HL-60 (cell line): Measurements from ENCODE around the gene IL1RN.

Source experiments
- DNase-seq, 2 experiments: peaks; one replicate each; pipeline ENCODE4 v3.0.0-alpha.2; 2010 to 2020; ENCODE audit warnings: low read depth in 1 of 2, low spot score in 1 of 2
- H3K27ac ChIP-seq: fragments of 250-450 bp; sonication (Bioruptor Pico); replicated peaks from 2 replicates; pipeline ENCODE4 v1.5.1; 2020; ENCODE audit warnings: mild to moderate bottlenecking, moderate library complexity
- H3K27me3 ChIP-seq: fragments of 250-450 bp; sonication (Bioruptor Pico); 2 replicates; pipeline ENCODE4 v1.5.1; 2021; ENCODE audit warnings: mild to moderate bottlenecking, moderate library complexity; ENCODE audit not compliant: insufficient read depth, poor library complexity, severe bottlenecking
- H3K4me3 ChIP-seq: replicated peaks from 2 replicates; pipeline ENCODE4 v1.5.1; 2011; ENCODE audit warnings: mild to moderate bottlenecking, control low read depth, low read length; ENCODE audit not compliant: insufficient read depth
- GABPA ChIP-seq: IDR thresholded peaks from 2 replicates; pipeline ENCODE4 v1.6.1; 2012; ENCODE audit warnings: low read depth
- POLR2AphosphoS5 ChIP-seq: IDR thresholded peaks from 2 replicates; pipeline ENCODE4 v1.6.1; 2012; ENCODE audit warnings: low read depth
- SPI1 ChIP-seq: IDR thresholded peaks from 2 replicates; pipeline ENCODE4 v1.6.1; 2012; ENCODE audit warnings: low read depth, mild to moderate bottlenecking, borderline replicate concordance
- TF ChIP-seq, protein P1 (sequence below): IDR thresholded peaks from 2 replicates; pipeline ENCODE4 v1.6.1; 2012; ENCODE audit warnings: low read depth; ENCODE audit not compliant: insufficient replicate concordance
- TF ChIP-seq, protein P2 (sequence below): IDR thresholded peaks from one replicate; pipeline ENCODE4 v1.5.1; 2011; ENCODE audit warnings: low read length, control low read depth, inconsistent platforms; ENCODE audit not compliant: insufficient read depth

The IL1RN gene

DNA sequence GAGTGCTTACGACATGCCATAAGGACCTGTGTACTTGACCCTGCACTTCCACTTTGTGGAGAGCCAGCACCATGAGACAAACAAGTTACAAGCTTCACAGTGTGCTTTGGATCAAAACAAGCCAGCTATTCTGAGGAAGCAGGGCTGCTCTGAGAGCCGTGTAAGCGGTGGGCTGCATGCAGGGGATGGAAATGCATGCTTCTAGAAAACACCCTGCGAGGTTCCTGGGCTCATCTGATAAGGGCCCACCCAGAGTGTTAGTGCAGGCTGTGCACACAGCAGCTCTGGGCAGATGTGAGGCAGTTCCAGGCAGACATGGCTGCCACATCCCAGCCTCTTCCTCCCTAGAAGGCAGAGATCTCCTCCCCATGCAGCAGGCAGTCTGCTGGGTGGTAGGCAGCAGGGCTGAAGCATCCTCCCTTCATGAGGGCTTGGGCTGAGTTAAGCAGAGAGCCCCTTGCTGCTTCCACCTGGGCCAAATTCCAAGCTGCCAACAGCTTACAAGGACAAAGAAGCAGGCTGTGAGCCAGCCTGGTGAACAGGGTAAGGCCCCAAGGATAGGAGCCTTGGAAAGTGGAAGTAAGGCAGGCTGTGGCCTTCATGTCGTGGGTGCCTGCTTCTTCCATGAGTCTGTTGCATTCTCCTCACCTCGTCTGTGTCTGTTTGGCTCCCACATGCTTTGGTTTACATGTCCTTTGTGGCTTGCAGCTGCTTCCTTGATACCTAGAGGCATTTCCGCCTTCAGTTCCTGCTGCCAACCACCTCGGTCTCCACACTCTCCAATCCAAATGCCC is 54.1 kb downstream of the IL1RN start:
- no peaks in the 10 kb centered on the region for H3K27me3 ChIP-seq
- DNase-seq = peak in 1 of 2 experiments; percentile 69
- peak; percentile 75 for TF ChIP-seq SPI1
- TF ChIP-seq, protein P1, sequence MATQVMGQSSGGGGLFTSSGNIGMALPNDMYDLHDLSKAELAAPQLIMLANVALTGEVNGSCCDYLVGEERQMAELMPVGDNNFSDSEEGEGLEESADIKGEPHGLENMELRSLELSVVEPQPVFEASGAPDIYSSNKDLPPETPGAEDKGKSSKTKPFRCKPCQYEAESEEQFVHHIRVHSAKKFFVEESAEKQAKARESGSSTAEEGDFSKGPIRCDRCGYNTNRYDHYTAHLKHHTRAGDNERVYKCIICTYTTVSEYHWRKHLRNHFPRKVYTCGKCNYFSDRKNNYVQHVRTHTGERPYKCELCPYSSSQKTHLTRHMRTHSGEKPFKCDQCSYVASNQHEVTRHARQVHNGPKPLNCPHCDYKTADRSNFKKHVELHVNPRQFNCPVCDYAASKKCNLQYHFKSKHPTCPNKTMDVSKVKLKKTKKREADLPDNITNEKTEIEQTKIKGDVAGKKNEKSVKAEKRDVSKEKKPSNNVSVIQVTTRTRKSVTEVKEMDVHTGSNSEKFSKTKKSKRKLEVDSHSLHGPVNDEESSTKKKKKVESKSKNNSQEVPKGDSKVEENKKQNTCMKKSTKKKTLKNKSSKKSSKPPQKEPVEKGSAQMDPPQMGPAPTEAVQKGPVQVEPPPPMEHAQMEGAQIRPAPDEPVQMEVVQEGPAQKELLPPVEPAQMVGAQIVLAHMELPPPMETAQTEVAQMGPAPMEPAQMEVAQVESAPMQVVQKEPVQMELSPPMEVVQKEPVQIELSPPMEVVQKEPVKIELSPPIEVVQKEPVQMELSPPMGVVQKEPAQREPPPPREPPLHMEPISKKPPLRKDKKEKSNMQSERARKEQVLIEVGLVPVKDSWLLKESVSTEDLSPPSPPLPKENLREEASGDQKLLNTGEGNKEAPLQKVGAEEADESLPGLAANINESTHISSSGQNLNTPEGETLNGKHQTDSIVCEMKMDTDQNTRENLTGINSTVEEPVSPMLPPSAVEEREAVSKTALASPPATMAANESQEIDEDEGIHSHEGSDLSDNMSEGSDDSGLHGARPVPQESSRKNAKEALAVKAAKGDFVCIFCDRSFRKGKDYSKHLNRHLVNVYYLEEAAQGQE = no peak
- H3K27ac ChIP-seq = peak overlapping the region; percentile 42
- no peak overlapping the region for H3K4me3 ChIP-seq

DNA sequence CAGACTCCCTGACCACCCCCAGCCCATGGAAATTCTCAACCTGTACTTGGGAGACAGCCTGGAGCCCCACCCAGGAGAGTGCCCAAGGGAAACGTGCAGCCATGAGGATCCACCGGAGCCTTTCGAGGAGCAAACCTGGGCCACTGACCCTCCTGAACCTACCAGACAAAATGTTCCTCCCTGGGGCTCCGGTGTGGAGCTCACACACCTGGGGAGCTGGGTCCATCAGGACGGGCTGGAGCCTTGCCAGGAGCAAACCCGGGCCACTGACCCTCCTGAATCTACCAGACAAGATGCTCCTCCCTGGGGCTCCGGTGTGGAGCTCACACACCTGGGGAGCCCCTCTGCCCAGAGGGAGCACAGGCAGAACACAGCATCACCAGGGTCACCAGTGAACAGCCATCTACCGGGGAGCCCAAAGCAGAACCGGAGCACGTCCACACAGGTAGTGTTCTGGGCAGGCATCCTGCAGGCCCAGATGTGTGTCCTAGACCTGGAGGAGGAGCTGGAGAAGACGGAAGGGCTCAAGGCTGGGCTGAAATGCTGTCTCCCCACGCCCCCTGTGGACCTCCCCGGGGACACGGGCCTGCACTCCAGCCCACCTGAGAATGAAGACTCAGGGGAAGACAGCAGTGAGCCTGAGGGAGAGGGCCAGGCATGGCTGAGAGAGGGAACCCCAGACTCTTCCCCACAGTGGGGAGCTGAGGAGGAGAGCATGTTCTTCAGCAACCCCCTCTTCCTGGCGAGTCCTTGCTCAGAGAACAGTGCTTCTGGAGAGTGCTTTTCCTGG is 55.3 kb downstream of the IL1RN start:
- H3K4me3 ChIP-seq = no peak overlapping the region
- H3K27ac ChIP-seq = no peak overlapping the region
- no peaks in the 10 kb centered on the region for H3K27me3 ChIP-seq
- no peak for TF ChIP-seq POLR2AphosphoS5
- TF ChIP-seq, protein P2, sequence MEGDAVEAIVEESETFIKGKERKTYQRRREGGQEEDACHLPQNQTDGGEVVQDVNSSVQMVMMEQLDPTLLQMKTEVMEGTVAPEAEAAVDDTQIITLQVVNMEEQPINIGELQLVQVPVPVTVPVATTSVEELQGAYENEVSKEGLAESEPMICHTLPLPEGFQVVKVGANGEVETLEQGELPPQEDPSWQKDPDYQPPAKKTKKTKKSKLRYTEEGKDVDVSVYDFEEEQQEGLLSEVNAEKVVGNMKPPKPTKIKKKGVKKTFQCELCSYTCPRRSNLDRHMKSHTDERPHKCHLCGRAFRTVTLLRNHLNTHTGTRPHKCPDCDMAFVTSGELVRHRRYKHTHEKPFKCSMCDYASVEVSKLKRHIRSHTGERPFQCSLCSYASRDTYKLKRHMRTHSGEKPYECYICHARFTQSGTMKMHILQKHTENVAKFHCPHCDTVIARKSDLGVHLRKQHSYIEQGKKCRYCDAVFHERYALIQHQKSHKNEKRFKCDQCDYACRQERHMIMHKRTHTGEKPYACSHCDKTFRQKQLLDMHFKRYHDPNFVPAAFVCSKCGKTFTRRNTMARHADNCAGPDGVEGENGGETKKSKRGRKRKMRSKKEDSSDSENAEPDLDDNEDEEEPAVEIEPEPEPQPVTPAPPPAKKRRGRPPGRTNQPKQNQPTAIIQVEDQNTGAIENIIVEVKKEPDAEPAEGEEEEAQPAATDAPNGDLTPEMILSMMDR = no peak
- TF ChIP-seq, protein P1 = no peak
- TF ChIP-seq SPI1 = no peak
- TF ChIP-seq GABPA = no peak
- DNase-seq = no peak

DNA sequence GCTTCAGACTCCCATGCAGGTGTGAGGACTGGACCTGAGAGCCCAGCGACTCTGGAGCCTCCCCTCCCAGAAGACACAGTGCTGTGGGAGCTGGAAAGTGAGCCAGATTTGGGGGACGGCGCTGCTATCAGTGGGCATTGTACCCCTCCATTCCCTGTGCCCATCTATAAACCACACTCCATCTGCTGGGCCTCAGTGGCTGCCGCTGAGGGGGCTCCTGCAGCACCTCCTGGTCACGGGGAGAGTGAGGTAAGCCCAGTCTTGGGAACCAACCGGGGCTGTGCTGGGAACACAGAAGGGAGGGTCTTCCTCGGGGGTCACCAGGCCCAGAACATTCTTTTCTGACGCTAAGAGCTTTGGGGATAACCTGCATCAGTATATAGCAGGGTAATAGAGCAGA is 55.9 kb downstream of the IL1RN start:
- Histone ChIP-seq H3K27ac (no peak overlapping the region), H3K4me3 (no peak overlapping the region), H3K27me3 (no peaks in the 10 kb centered on the region)
- TF ChIP-seq, protein P1 = no peak
- TF ChIP-seq, protein P2 = no peak
- TF ChIP-seq POLR2AphosphoS5 (no peak), GABPA (no peak), SPI1 (no peak)
- DNase-seq = no peak
